Right hindlimb (tissue), 1 donor: ENCODE measurements around the gene GRIA3.

ENCODE experiments used
- DNase-seq: peaks from one replicate; pipeline ENCODE4 v3.0.0-alpha.2; 2018

The GRIA3 gene

DNA sequence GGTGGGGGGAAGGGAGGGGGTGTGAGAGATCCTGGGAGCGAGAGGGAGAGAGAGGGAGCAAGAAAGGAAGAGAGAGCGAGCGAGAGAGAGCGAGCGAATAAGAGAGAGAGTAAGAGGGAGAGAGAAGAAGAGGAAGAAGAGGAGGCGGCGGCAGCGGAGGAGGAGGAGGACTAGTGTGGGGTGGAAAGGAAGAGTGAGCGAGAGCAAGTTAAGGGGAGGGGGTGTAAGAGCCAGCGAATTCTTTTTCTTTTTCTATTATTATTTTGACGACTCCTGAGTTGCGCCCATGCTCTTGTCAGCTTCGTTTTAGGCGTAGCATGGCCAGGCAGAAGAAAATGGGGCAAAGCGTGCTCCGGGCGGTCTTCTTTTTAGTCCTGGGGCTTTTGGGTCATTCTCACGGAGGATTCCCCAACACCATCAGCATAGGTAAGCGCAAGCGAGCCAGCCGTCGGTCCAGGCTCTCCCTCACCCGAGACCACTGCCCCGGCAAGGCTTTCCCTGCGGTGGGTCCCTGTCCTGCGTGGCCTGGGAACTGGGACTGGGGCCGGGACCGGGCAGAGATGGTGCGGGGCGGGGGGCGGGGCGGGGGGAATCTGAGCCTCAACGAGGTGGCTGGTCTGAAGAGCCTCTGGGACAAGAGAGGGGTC, at the start of gene GRIA3:
Gene GRIA3, plus strand, starts transcription at position 60 of the 647 bp plus-strand sequence. Its CDS starts 258 bp downstream, at position 318.
- DNase-seq = peak; percentile 29

DNA sequence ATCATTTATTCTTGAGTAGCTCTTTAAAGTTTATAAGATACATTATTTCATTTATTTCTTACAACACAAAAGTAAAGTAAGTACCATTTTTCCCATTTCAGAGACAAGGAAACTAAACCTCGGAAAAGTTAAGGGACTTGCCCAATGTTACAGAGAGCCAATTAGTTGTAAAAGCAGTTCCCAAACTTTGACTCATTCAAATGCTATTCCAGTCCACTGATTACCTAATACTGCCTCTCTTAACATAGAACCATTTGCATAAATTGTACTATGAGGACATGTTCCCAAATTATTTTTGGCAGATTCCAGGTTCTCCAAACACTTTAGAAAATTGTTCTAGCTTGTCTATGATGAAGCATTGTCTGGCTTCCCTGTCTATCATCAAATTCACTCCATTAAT, 45.6 kb upstream of the GRIA3 start:
- no peak for DNase-seq

DNA sequence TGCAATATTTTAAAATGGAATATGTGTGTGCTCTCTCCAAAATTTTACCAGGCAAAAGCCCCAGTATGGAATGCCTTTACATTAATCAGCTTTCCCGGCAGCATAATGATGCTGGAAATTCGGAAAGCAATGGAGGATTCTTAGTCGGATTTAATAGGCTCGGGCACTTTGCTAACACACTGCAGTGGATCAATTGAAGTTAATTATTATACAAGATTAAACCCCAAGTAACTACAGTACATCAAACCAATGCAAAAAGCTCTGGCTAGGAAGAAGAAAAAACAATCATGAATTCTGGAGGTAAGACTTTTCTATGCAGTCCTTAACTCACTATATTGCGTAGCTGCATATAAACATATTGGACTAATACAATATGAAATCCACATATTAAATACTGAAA, 43.6 kb upstream of the GRIA3 start:
- DNase-seq = no peak

DNA sequence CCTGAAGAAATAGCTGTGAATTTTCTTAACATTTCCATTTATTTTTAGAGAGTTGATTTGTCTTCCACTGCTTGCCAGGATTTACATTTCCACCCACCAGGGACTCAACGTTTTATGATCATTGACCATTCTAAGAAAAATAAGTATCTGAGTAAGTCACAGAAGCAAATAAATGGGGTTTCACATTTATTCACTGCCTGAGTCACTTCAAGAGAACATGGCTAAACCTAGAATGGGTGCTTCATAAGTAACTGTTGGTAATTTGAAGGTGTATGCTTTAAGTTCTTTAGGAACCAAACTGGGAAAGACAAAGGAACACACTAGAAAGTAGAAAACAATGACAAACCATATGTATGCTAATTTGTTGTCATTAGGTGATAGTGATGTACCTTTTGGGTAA, 43.2 kb upstream of the GRIA3 start:
- DNase-seq = no peak

DNA sequence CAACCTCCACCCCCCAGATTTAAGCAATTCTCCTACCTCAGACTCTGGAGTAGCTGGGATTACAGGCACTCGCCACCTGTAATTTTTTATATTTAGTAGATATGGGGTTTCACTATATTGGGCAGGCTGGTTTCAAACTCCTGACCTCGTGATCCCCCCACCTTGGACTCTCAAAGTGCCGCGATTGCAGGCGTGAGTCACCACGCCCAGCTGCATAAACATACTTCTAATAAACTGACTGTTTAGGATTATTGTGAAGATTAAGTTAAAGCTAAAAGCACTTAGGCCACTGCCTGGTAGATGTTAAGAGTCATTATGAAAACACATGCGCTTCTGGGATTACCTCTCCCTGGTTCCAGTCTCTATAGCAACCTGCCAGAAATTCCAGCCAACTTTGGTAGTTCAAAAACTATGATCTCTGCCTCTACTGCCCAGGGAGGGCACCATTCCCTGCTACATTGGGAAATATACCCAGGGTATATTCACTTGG, 30.2 kb upstream of the GRIA3 start:
- no peak for DNase-seq

DNA sequence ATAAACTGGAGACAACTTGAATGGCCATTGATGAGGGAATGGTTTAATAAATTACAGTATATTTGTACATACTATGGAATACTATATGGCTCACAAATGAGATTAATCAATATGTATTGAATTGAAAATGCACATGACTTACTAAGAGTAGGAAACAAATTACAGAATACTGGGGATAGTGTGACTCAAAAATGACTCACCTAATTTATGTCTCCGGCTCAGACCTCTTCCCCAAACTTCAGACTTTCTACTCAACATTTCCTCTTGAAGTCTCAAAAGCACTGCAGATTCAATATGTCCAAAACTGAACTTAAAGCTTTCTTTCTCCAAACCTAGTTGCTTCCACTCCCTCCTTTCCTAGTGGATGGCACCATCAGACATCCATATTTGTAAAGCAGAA, 28.8 kb upstream of the GRIA3 start:
- DNase-seq = no peak

DNA sequence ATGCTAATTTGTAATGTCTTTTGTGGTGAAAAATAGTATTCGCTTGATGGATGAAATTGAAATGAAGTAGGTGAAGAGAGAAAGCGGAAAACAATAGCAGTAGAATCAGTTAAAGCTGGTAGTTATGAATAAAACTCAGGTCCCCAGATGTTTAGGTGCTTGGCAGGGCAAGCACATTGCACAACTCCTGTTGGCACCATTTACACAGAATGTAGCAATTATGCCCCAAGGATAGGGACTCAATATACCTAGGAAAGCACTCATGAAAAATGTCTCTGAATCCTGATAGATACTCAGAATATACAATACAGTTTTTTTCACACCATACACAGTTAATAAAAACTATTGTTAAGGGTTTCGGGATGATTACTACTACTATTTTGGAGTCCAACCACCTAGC, 26.5 kb upstream of the GRIA3 start:
- DNase-seq = no peak

DNA sequence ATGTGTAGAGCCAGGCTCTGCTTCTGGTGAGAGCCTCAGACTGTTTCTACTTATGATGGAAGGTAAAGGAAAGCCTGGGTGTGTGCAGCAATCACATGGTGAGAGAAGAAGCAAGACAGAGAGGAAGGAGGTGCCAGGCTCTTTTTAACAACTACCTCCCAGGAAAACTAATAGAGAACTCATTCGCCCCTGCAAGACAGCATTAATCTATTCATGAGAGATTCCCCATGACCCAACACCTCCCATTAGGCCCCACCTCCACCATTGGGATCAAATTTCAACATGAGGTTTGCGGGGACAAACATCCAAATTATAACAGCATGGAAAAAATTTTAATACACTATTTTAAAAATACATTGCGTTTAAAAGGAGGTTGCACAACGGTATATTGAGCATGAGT, 24.7 kb upstream of the GRIA3 start:
- no peak for DNase-seq

DNA sequence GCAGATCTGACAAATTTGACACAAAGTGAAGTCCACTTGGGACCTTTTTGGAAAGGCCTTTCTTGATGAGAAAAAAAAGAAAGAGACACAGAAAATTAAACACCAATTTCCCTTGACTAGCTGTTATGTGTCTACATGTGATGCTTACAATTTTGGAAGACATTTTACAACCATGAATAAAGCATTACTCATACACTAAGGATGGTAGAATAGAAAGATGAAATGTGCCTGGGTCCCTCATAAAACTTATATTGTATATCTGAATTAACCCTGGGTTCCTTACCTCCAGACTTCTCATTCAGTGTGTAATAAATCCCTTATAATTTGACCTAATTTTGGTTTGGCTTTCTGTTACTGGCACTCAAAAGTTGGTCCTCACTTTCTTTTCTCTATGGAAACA, 16.5 kb upstream of the GRIA3 start:
- no peak for DNase-seq

DNA sequence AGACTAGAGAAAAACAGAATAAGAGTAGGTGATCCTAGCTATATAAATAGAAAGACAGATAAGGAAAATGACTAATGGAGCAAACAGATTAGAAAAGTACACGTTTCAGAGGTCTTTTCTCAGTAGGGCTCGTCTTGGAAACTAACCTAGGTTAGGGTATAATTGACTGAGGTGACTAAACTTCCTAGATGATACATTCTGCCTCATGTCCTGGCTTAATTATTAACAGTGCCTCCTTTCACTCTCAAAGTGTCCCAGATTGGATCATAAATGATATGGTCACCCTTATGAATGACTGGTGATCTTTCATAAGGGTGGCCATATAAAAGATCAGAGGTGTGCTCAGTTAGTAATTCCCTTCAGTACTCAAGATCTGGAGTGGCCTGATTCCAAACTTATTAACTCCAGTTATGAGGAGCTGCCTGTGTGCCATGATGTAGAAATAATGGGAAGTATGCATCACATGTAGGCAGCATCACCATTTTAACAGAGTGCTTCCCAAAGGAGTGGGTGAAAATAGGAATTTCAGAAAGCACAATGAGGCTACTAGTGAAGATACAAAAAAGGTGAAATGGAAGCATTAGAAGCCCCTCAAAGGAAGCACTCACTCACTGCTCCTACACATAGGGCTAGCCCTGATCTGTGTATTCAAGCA, 14.7 kb upstream of the GRIA3 start:
- DNase-seq = no peak

DNA sequence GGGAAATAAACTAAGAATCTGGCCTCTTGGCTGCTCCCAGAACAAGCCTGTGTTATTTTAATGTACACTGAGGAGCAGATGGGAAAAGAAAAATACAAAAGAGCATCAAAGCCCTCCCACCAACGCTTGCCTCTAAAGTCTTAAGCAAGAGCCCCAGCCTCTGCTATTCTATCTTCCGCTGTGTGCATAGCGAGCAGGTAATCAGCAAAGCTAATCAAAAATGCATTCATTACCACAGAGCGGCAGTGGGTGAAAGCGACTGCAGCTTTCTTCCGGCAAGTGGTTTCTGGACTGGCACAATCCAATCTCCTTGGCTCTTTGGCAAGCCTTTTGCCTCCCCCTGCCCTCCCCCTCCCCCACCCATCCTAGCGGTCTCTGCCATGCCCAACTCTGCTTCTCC, 13.5 kb upstream of the GRIA3 start:
- no peak for DNase-seq

DNA sequence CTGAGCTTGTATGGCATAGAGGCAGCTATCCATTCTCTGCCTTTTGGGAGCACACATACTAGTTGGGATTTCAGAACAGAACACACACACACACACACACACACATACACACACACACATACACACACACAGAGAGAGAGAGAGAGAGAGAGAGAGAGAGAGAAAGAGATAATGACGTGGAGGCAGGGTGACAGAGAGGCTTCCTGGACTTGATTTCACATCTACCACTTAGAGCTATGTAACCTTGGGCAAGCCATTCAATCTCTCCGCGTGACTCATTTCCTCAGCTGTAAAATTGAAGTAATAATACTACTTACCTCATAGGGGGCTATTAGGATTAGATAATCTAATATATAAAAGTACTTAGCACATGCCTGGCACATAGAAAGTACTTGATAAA, 12.3 kb upstream of the GRIA3 start:
- no peak for DNase-seq

DNA sequence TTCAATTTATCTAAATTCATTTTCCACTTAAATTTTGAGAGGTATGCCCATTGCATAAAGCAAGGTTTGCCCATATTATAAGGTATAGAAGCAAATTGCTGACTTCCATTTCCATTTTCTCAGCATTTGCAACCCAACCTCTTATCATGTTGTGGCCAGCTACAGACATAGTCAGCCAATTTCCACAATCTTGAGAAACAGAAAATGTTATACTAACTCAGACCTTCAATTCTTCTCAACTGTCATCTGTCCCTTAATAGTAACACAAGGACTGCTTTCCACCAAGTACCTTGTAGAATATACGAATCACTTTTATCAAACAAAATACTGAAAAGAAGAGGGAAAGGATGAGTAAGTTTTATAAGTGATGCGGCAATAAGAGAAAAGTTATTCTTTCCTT, 11.2 kb upstream of the GRIA3 start:
- DNase-seq = no peak

DNA sequence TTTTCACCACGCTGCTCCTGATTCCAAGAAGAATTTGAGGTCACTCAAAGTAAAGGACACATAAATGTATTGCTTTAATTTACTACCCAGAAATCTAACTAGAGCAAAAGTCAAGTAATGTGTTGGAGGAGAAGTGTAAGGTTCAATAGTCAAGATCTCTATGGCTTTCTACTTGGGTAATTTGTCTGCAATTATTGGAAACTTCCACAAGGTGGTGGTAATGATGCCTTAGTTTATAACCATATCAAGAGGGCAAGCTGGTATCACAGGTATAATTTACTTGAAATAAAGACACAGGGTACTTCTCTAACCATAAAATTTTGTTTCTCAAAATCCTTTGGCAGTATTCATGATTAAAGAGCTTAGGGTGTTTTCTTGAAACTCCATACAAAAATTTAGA, 10.2 kb upstream of the GRIA3 start:
- DNase-seq = no peak

DNA sequence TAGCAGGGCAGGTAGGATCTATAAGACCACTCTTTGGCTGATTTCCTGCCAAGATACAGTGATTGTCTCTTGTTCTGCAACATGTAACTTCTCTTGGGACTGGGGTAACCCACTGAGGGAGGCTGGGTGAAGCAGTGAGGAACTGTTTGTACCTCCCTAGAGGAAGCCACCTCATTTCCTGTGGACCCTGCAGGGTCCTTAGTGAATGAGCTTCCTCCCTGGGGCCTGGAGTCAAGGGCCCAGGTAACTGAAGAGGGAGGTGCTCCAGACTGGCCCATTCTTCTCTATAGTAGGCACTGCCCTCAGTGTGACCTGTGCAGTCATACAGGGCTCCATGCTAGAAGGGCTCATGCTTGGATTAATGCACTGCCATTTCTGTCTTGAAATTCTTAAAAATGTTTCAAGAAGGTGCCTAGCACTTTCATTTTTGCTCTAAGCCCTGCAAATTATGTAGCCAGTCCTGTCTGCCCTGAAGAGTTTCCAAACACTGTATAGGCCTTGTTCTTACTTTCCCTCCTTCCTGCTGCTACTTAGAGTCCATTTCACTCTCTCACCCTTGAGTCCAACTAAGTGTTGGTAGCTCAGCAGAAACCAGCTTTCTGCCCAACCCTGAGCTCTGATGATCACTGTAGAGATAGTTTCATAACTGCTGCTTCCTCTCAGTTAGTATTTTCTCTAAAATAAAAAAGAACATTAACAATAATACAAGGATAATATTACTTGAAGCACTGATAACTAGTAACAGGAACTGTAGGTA, 8.5 kb upstream of the GRIA3 start:
- DNase-seq = no peak

DNA sequence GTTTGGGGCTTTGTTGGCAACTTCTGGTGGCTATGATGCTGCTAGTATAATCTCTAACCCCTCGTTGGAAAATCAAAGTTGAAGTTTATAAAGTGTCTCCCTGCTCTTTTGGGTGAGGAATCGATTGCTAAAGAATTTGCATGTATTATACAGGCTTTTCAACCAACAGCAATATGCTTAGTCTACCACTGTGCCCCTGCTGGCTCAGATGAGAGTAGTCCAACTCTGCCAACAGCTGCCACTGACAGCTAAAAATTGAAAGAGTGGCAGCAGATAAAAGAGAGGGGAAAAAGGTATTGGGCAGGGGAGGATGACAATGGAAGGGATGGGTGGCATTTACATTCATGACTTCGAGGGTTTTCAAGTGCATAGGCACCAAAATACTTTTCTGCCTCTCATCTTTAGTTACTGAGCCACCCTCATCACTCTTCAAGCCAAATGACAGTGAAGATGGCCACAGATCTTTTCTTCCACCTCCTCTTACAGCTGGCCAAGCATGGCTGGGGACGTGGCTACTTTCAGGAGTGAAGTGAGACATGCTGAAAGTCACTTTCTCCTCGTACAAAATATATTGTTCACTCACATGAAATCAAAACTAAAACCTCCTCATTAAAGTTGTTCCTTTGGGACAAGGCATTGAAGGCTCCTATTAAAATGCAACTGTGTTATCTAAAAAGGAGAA, 2.7 kb upstream of the GRIA3 start:
- no peak for DNase-seq

DNA sequence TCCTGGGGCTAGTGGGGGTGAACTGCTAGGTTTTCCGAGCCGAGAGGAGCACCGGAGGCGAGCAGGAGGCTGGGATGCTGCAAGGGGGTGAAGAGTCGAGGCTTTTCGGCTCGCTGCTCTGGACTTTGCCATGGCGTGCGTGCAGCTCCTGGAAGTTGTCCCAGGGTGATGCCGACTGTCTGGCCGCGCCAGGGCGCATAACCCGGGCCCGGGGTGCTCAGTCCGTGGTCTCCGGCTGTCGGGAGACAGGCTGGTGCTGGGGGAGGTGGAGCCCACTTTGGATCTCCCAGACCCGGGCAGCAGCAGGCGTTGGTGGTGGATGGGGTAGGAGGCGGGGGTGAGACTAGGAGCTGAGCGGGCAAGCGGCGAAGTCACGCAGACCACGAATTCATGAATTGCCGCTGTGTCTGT, 793 bp downstream of the GRIA3 start:
- peak; percentile 30 for DNase-seq

DNA sequence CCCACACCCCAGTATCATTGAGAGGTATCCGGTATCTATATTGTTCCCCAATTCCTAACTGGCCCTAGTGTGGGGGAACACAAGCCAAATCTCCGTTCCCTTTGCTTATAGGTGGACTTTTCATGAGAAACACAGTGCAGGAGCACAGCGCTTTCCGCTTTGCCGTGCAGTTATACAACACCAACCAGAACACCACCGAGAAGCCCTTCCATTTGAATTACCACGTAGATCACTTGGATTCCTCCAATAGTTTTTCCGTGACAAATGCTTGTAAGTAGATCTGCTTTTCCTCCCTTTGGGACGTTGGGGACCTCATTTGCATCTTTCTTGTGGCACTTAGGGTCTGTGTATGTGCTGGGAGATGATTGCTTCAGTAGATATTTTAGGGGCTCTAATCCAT, 1.6 kb downstream of the GRIA3 start:
- DNase-seq = no peak

DNA sequence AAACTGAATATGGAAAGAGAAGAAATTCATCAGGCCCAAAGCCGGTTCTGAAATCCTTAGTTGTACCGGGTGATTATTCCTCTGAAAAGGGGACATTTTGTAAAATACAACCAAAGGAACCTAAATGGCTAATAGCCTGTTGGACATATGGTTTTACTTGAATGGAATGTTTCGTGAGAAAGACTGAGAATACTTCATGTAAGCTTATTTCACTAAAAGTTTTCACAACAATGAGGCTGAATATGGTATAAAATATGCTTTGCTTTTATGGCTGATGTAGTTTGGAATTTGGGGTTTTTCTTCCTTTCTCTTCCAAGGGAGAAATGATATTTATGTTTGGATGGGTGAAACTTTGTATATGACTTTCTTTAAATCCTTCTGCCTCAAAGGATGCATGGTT, 2.7 kb downstream of the GRIA3 start:
- no peak for DNase-seq

DNA sequence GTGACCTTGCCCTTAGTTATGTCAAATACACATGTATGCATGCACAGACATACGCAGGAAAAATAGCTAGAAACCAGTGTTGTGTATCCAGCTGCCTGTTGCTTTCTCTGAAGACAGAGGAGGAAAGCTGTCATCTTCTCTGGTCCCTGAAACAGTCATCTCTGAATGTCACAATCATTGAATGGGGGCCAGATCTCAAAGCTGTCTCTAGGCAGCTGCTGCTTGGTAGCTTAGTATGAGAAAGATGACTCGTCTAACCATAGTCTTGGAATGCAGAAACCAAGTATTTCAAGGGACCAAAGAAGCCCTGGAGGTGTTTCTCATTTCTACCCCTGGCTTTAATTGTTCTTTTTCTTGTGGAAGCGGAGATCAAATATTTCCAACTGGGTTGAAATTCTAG, 4.0 kb downstream of the GRIA3 start:
- no peak for DNase-seq

DNA sequence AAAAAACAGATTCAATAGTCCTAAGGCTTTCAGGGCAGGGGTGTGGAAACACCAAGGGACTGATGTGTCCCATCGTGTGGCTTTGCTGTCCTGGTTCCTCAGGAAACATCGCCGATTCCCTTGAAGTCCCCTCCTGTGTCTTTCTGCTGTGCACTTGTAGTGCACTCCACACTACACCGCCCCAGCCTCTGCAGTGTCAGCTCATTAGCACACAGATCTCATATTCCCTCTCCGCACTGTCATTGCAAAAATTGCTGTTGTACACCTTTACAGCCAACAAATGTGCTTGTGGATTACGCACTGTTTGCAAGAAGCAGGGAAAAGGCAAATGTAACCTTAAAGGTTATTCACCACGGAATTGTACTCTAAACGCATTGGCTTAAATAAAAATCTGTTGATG, 5.3 kb downstream of the GRIA3 start:
- DNase-seq = no peak

DNA sequence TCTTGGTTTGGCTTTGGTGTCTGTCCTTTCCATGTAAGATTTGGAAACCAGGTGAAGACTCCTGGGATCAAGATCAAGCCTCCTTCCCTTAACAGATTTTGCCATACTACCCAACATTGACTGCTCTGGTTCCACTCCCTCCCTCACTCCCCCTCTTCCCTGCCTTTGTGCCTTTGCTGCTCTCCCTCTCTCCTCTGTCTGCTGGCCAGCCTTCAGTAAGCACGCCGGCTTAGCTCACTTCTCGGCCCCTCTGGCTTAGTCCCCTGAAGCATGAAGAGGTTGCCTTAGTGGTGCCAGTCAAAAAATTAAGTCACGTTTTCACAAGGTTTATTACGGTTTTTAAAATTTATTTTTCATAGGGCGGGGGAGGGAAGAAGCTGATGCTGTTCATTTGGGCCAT, 6.0 kb downstream of the GRIA3 start:
- DNase-seq = no peak

DNA sequence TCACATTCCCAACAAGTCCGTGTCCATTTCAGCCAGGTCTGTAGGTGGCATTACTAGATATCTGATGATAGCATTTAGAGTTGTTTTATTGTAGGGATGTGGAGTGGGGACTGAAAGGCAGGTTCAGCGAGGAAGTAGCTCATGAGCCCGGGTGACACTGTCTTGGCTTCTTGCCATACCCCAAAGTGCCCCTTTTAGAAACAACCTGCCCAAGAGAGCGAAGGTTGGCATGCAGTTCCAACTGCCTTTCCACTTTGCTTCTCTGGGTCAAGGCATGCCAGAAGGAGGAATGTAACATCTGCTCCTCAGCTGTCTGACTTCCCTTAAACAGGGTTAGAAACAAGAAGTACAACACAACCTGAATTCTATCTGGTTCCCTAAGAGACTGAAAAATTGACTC, 9.0 kb downstream of the GRIA3 start:
- DNase-seq = no peak

DNA sequence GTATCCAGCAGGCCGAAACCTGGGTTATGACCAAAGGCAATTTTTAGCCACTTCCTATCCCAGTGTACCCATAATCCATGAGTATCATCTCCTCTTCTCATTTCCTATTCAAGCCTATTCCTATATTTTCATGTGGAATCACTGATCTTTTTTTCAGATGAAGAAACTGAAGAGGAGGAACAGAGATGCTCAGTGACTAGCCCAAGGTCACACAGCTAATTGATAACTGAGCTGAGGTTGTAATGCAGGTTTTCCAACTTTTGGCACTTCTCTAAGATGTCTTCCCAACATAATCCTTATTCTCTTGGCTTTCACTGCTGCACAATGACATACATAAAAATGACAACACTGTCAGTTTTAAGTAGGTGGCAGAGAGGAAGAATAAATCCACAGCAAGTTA, 15.3 kb downstream of the GRIA3 start:
- DNase-seq = no peak
